PC-3 (cell line): Measurements from ENCODE around the gene ZNF100.

Experiments used
- EZH2 ChIP-seq: fragments of 300-600 bp; sonication (generic); IDR thresholded peaks from one replicate; pipeline ENCODE4 v1.6.1; 2017; ENCODE audit warnings: antibody characterized with exemption, mild to moderate bottlenecking, low read length; ENCODE audit not compliant: unreplicated experiment
- EZH2phosphoT487 ChIP-seq: fragments of 300-600 bp; sonication (generic); IDR thresholded peaks from 2 replicates; pipeline ENCODE4 v1.6.1; 2018; ENCODE audit warnings: mild to moderate bottlenecking, antibody characterized with exemption, low read length, borderline replicate concordance
- TF ChIP-seq, protein P1 (sequence below): fragments of 300-600 bp; sonication (generic); conservative IDR thresholded peaks from 2 replicates; pipeline ENCODE4 v1.5.1; 2017; ENCODE audit warnings: antibody characterized with exemption, low read depth, mild to moderate bottlenecking, low read length

DNA sequence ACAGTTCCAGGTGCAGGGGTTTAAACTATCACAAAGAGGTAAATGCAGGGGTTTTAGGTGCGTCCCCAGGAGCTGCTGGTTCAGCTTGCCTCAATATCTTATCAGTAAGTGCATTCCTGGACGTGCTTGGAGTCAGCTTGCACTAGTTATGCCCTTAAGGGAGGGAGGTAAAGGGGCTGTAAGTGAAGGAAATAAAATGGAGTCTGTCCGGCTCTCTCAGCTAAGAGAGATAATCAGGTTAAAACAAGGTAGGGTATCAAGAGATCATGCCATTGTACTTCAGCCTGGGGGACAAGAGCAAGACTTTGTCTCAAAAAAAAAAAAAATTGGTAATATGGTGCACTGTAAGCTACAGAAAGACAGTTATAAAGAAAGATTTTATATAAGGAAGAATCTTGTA is 69.7 kb downstream of the ZNF100 start:
- TF ChIP-seq EZH2phosphoT487 = no peak
- TF ChIP-seq, protein P1, sequence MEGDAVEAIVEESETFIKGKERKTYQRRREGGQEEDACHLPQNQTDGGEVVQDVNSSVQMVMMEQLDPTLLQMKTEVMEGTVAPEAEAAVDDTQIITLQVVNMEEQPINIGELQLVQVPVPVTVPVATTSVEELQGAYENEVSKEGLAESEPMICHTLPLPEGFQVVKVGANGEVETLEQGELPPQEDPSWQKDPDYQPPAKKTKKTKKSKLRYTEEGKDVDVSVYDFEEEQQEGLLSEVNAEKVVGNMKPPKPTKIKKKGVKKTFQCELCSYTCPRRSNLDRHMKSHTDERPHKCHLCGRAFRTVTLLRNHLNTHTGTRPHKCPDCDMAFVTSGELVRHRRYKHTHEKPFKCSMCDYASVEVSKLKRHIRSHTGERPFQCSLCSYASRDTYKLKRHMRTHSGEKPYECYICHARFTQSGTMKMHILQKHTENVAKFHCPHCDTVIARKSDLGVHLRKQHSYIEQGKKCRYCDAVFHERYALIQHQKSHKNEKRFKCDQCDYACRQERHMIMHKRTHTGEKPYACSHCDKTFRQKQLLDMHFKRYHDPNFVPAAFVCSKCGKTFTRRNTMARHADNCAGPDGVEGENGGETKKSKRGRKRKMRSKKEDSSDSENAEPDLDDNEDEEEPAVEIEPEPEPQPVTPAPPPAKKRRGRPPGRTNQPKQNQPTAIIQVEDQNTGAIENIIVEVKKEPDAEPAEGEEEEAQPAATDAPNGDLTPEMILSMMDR = no peak
- TF ChIP-seq EZH2 = no peak
